IMR-90 (cell line): ENCODE measurements around the gene PPP1R9A. TPM values are rescaled to one million over a fixed set of nuclear protein-coding genes. Genes with fewer than 3 reads are reported as not detected.

Experiments
- ATAC-seq: fragments of 200-7000 bp; cut with Tn5 transposase; 2 replicates; pipeline ENCODE4 v1.9.1; 2020; ENCODE audit warnings: low read depth, mild to moderate bottlenecking, moderate library complexity
- BruUV-seq: library from RNA; stranded (reverse); fragments of 400-500 nt; replicated peaks from 2 replicates; lab custom pipeline; 2021; lab: Mats Ljungman, UMichigan
- CTCF ChIA-PET: fragments of 300-600 bp; formaldehyde crosslinking; extraction: SDS; loops from one replicate; lab custom pipeline; 2021; ENCODE audit warnings: antibody characterized with exemption; lab: Yijun Ruan, JAX
- POLR2A ChIA-PET: fragments of 300-600 bp; sonication (Branson Sonifier 250); formaldehyde crosslinking; loops from one replicate; lab custom pipeline; 2022; ENCODE audit warnings: antibody characterized with exemption; ENCODE audit not compliant: unreplicated experiment; lab: Charles Lee
- DNase-seq: peaks from one replicate; pipeline ENCODE4 v3.0.0; 2013
- H2AFZ ChIP-seq: replicated peaks from 2 replicates; pipeline ENCODE3; 2013; ENCODE audit warnings: low read length, mild to moderate bottlenecking; ENCODE audit not compliant: poor library complexity
- H2AK5ac ChIP-seq: 2 replicates; pipeline ENCODE4 v1.6.1; 2013; ENCODE audit warnings: low read depth, low read length, inconsistent platforms
- H2AK9ac ChIP-seq: replicated peaks from 2 replicates; pipeline ENCODE3; 2013; ENCODE audit warnings: mild to moderate bottlenecking, low read depth, low read length, moderate library complexity; ENCODE audit not compliant: poor library complexity
- H2BK120ac ChIP-seq: 2 replicates; pipeline ENCODE4 v1.6.1; 2013; ENCODE audit warnings: low read depth, low read length, inconsistent platforms
- H2BK15ac ChIP-seq: 3 replicates; pipeline ENCODE4 v1.6.1; 2013; ENCODE audit warnings: low read depth, low read length, inconsistent platforms
- H2BK20ac ChIP-seq: 2 replicates; pipeline ENCODE4 v1.6.1; 2013; ENCODE audit warnings: low read depth, mild to moderate bottlenecking, inconsistent platforms, low read length, moderate library complexity
- H2BK5ac ChIP-seq: 2 replicates; pipeline ENCODE4 v1.6.1; 2013; ENCODE audit warnings: mild to moderate bottlenecking, low read depth, low read length, inconsistent platforms; ENCODE audit not compliant: poor library complexity, severe bottlenecking
- H3K14ac ChIP-seq: replicated peaks from 2 replicates; pipeline ENCODE4 v1.6.1; 2013; ENCODE audit warnings: low read depth, low read length, inconsistent platforms
- H3K18ac ChIP-seq: 2 replicates; pipeline ENCODE4 v1.6.1; 2013; ENCODE audit warnings: low read depth, low read length, control low read depth
- H3K23ac ChIP-seq: 2 replicates; pipeline ENCODE4 v1.6.1; 2013; ENCODE audit warnings: low read depth, low read length, inconsistent platforms
- H3K27ac ChIP-seq: 2 replicates; pipeline ENCODE4 v1.5.1; 2013; ENCODE audit warnings: mild to moderate bottlenecking, control low read depth, low read length; ENCODE audit not compliant: insufficient read depth
- H3K27me3 ChIP-seq: 2 replicates; pipeline ENCODE4 v1.6.1; 2013; ENCODE audit warnings: low read length; ENCODE audit not compliant: control insufficient read depth, insufficient read depth
- H3K36me3 ChIP-seq: 2 replicates; pipeline ENCODE4 v1.6.1; 2013; ENCODE audit warnings: low read length, mixed read lengths; ENCODE audit not compliant: control insufficient read depth, insufficient read depth
- H3K4ac ChIP-seq: 2 replicates; pipeline ENCODE4 v1.6.1; 2013; ENCODE audit warnings: low read depth, low read length, inconsistent platforms
- H3K4me1 ChIP-seq: 2 replicates; pipeline ENCODE4 v1.6.1; 2013; ENCODE audit warnings: low read length, mixed read lengths; ENCODE audit not compliant: control insufficient read depth, insufficient read depth
- H3K4me2 ChIP-seq: 2 replicates; pipeline ENCODE4 v1.6.1; 2013; ENCODE audit warnings: low read depth, mild to moderate bottlenecking, control low read depth, low read length, moderate library complexity
- H3K4me3 ChIP-seq: 2 replicates; pipeline ENCODE4 v1.5.1; 2013; ENCODE audit warnings: low read depth, mild to moderate bottlenecking, control low read depth, low read length, moderate library complexity; ENCODE audit not compliant: insufficient read depth
- H3K56ac ChIP-seq: 2 replicates; pipeline ENCODE4 v1.6.1; 2013; ENCODE audit warnings: low read length, inconsistent platforms; ENCODE audit not compliant: insufficient read depth; ENCODE audit errors: extremely low read depth
- H3K79me1 ChIP-seq, 2 experiments: 2 replicates each; pipeline ENCODE4 v1.6.1; 2013; ENCODE audit warnings: low read length in 2 of 2, inconsistent platforms in 1 of 2, low read depth in 1 of 2
- H3K9ac ChIP-seq: 2 replicates; pipeline ENCODE4 v1.6.1; 2013; ENCODE audit warnings: low read depth, low read length, control low read depth
- H3K9me1 ChIP-seq: 2 replicates; pipeline ENCODE4 v1.6.1; 2013; ENCODE audit warnings: low read length, inconsistent platforms; ENCODE audit not compliant: insufficient read depth
- H3K9me3 ChIP-seq: 2 replicates; pipeline ENCODE4 v1.6.1; 2013; ENCODE audit warnings: low read length; ENCODE audit not compliant: control insufficient read depth, insufficient read depth
- H4K20me1 ChIP-seq: 2 replicates; pipeline ENCODE4 v1.6.1; 2013; ENCODE audit warnings: low read length, inconsistent platforms; ENCODE audit not compliant: insufficient read depth
- H4K5ac ChIP-seq: 2 replicates; pipeline ENCODE4 v1.6.1; 2013; ENCODE audit warnings: mild to moderate bottlenecking, low read depth, low read length, control low read depth
- H4K8ac ChIP-seq, 2 experiments: 2 replicates each; pipeline ENCODE4 v1.6.1; 2013; ENCODE audit warnings: low read depth in 2 of 2, low read length in 2 of 2, control low read depth in 1 of 2, inconsistent platforms in 1 of 2
- H4K91ac ChIP-seq: 2 replicates; pipeline ENCODE4 v1.6.1; 2013; ENCODE audit warnings: low read depth, low read length, inconsistent platforms; ENCODE audit not compliant: insufficient read depth
- CHD1 ChIP-seq: IDR thresholded peaks from 2 replicates; pipeline ENCODE4 v1.6.1; 2012; ENCODE audit warnings: low read depth, low read length, improper control_type of control experiment
- CTCF ChIP-seq: conservative IDR thresholded peaks from 2 replicates; pipeline ENCODE4 v1.5.1; 2012; ENCODE audit warnings: mild to moderate bottlenecking, low read depth, low read length, improper control_type of control experiment
- MAFK ChIP-seq: IDR thresholded peaks from 2 replicates; pipeline ENCODE4 v1.6.1; 2012; ENCODE audit warnings: low read depth, low read length, improper control_type of control experiment
- NFE2L2 ChIP-seq: fragments of 150-350 bp; IDR thresholded peaks from 2 replicates; pipeline ENCODE4 v1.6.1; 2016; ENCODE audit warnings: low read depth, mild to moderate bottlenecking, low read length
- POLR2A ChIP-seq: IDR thresholded peaks from 2 replicates; pipeline ENCODE4 v1.6.1; 2012; ENCODE audit warnings: mild to moderate bottlenecking, low read depth, low read length
- RFX5 ChIP-seq: IDR thresholded peaks from 2 replicates; pipeline ENCODE4 v1.8.0; 2012; ENCODE audit warnings: low read depth, mild to moderate bottlenecking, low read length, moderate library complexity
- SMC3 ChIP-seq: fragments of 150-350 bp; IDR thresholded peaks from 2 replicates; pipeline ENCODE4 v1.6.1; 2016; ENCODE audit warnings: low read depth, mild to moderate bottlenecking, antibody characterized with exemption, low read length, moderate library complexity
- WGBS, 2 experiments: methylation state at CpG; one replicate each; pipeline versions ENCODE4 v1.1.5 to v1.1.7; 2013; ENCODE audit warnings: missing lambda C conversion rate in 2 of 2; ENCODE audit not compliant: insufficient read length in 1 of 2; ENCODE audit errors: extremely low coverage in 2 of 2; 5-methylcytosine and 5-hydroxymethylcytosine counted together
- dilution Hi-C: fragments of 300-500 bp; cut with HindIII; formaldehyde crosslinking; loops from one replicate; pipeline ENCODE4 v1.14.3; 2018; ENCODE audit warnings: low sequenced_read_pairs; ENCODE audit not compliant: unreplicated experiment
- in situ Hi-C: fragments of 300-500 bp; cut with MboI; formaldehyde crosslinking; loops from 3 replicates; pipeline ENCODE4 v1.14.3; 2019; ENCODE audit warnings: low sequenced_read_pairs, inconsistent platforms, mixed read lengths
- intact Hi-C: fragments of 100-400 bp; cut with micrococcal nuclease; formaldehyde crosslinking; loops from 2 replicates; pipeline ENCODE4 v1.10.0; 2022
- polyA plus RNA-seq, 3 experiments: library from polyadenylated mRNA; depleted of rRNA; stranded (reverse); fragments of >200 nt; gene quantifications; 2 replicates each; pipeline ENCODE4 v1.2.3, GENCODE V29; 2012; ENCODE audit warnings: low replicate concordance in 1 of 3
- total RNA-seq: library from RNA; depleted of rRNA; stranded (reverse); fragments of >200 nt; gene quantifications from 2 replicates; pipeline ENCODE4 v1.2.3, GENCODE V29; 2012

PPP1R9A gene
- total and polyA plus RNA-seq, 2 of the 4 experiments (the other 2 are of a cell fraction), result not detected

- Histone ChIP-seq H4K20me1 (no peaks in the 10 kb centered on the region), H2AK5ac (no peak overlapping the region), H4K5ac (no peak overlapping the region), H2BK120ac (no peak overlapping the region), H2BK15ac (no peak overlapping the region), H2AK9ac (no peak overlapping the region), H2BK5ac (no peak overlapping the region), H3K4me3 (no peak overlapping the region), H3K14ac (no peak overlapping the region), H2AFZ (no peak overlapping the region), H3K18ac (no peak overlapping the region), H2BK20ac (no peak overlapping the region), H4K8ac (no peak overlapping the region), H3K27ac (no peak overlapping the region), H3K9me3 (no peaks in the 10 kb centered on the region), H3K4me1 (no peaks in the 10 kb centered on the region), H3K56ac (no peak overlapping the region), H3K79me1 (no peaks in the 10 kb centered on the region), H4K91ac (no peak overlapping the region), H3K27me3 (no peaks in the 10 kb centered on the region), H3K36me3 (no peaks in the 10 kb centered on the region), H3K4me2 (no peak overlapping the region), H3K9ac (no peak overlapping the region), H3K4ac (no peak overlapping the region), H3K23ac (no peak overlapping the region), H3K9me1 (no peaks in the 10 kb centered on the region)
- BruUV-seq, result no TSS peak
- ATAC-seq (no peak), DNase-seq (no peak)
- dilution Hi-C loops, result no loop called here
- TF ChIP-seq MAFK (no peak), NFE2L2 (no peak), CHD1 (no peak), CTCF (no peak), POLR2A (no peak), SMC3 (no peak), RFX5 (no peak)
- WGBS, 2 experiments, result no CpG with 5 or more reads among the region's 1 CpG
- intact Hi-C loops, result no loop called here
- ChIA-PET CTCF (interaction anchor here (0.7 to 1.1 kb wide), 2 partner anchors 13 to 679 kb away, joined by 3 read pairs; no protein-coding TSS in a partner anchor), POLR2A (interaction anchor here (0.6 kb wide), 1 partner anchor 118 kb away, joined by 5 read pairs; no protein-coding TSS in a partner anchor)
- in situ Hi-C loops, result no loop called here
These were observed 232.5 kb downstream of the PPP1R9A start for GRCh38 chr7:95139922-95140321.
